GM12878 (cell line): ENCODE results near the gene TSPAN11. TPM values are rescaled to one million over a fixed set of nuclear protein-coding genes. Genes with fewer than 3 reads are reported as not detected.

Source experiments
- ATAC-seq: fragments of 200-7000 bp; cut with Tn5 transposase; 3 replicates; pipeline ENCODE4 v1.9.1; 2020; ENCODE audit warnings: mild to moderate bottlenecking, moderate library complexity
- BruUV-seq: library from RNA; stranded (reverse); fragments of 400-500 nt; replicated peaks from 2 replicates; lab custom pipeline; 2021; lab: Mats Ljungman, UMichigan
- CTCF ChIA-PET: fragments of 300-600 bp; sonication (Branson Sonifier 250); formaldehyde crosslinking; extraction: SDS; loops from one replicate; lab custom pipeline; 2021; ENCODE audit warnings: inconsistent platforms; lab: Yijun Ruan, JAX
- POLR2A ChIA-PET: fragments of 350-600 bp; formaldehyde crosslinking; extraction: SDS; loops from one replicate; lab custom pipeline; 2021; ENCODE audit warnings: inconsistent platforms; lab: Charles Lee
- RAD21 ChIA-PET: fragments of 300-600 bp; sonication (Branson Sonifier 250); formaldehyde crosslinking; loops from one replicate; lab custom pipeline; 2023; ENCODE audit warnings: antibody characterized with exemption; ENCODE audit not compliant: unreplicated experiment; lab: Charles Lee
- SMC1A ChIA-PET: fragments of 300-600 bp; sonication (Branson Sonifier 250); formaldehyde crosslinking; loops from one replicate; lab custom pipeline; 2023; ENCODE audit not compliant: unreplicated experiment, uncharacterized antibody; lab: Charles Lee
- DNase-seq: peaks from one replicate; pipeline ENCODE4 v3.0.0-alpha.2; 2011; ENCODE audit warnings: low read depth, low spot score
- FAIRE-seq: peaks from 3 replicates; lab custom pipeline; 2011; peaks lifted over from hg19 to GRCh38; lab: Jason Lieb, UNC
- H2AFZ ChIP-seq: 2 replicates; pipeline ENCODE4 v1.6.0; 2011; ENCODE audit warnings: low read depth, low read length, control low read depth; ENCODE audit not compliant: control insufficient read depth
- H3K27ac ChIP-seq: 2 replicates; pipeline ENCODE4 v1.5.1; 2011; ENCODE audit warnings: control low read depth; ENCODE audit not compliant: control insufficient read depth, insufficient read depth
- H3K27me3 ChIP-seq, 2 experiments: replicated peaks in 1 of 2; 2 replicates each; pipeline versions ENCODE4 v1.6.0 to v1.6.1; 2011; ENCODE audit warnings: low read length in 1 of 2; ENCODE audit not compliant: control insufficient read depth in 2 of 2, insufficient read depth in 2 of 2
- H3K36me3 ChIP-seq, 2 experiments: 2 replicates each; pipeline ENCODE4 v1.5.1; 2011; ENCODE audit warnings: low read length in 1 of 2; ENCODE audit not compliant: control insufficient read depth in 2 of 2, insufficient read depth in 2 of 2
- H3K4me1 ChIP-seq: 2 replicates; pipeline ENCODE4 v1.6.1; 2011; ENCODE audit warnings: mild to moderate bottlenecking, low read length, moderate library complexity, mixed read lengths; ENCODE audit not compliant: control insufficient read depth, insufficient read depth
- H3K4me2 ChIP-seq: 2 replicates; pipeline ENCODE4 v1.6.0; 2011; ENCODE audit warnings: control low read depth; ENCODE audit not compliant: control insufficient read depth, insufficient read depth
- H3K4me3 ChIP-seq: fragments of 200-600 bp; sonication (generic); 2 replicates; pipeline ENCODE4 v1.5.1; 2016
- H3K79me2 ChIP-seq: 2 replicates; pipeline ENCODE4 v1.6.0; 2011; ENCODE audit warnings: low read length; ENCODE audit not compliant: control insufficient read depth, insufficient read depth
- H3K9ac ChIP-seq: 2 replicates; pipeline ENCODE4 v1.8.0; 2011; ENCODE audit warnings: low read length, control low read depth, mixed read lengths; ENCODE audit not compliant: control insufficient read depth, insufficient read depth
- H3K9me3 ChIP-seq: replicated peaks from 3 replicates; pipeline ENCODE4 v1.5.1; 2011; ENCODE audit warnings: mild to moderate bottlenecking, low read length; ENCODE audit not compliant: control insufficient read depth, insufficient read depth
- H4K20me1 ChIP-seq: 2 replicates; pipeline ENCODE4 v1.6.0; 2011; ENCODE audit not compliant: control insufficient read depth, insufficient read depth
- CREB1 ChIP-seq: IDR thresholded peaks from 2 replicates; pipeline ENCODE4 v1.6.1; 2012; ENCODE audit warnings: low read depth, mild to moderate bottlenecking, inconsistent platforms
- ELK1 ChIP-seq: IDR thresholded peaks from 2 replicates; pipeline ENCODE4 v1.6.1; 2012; ENCODE audit warnings: low read depth, low read length, improper control_type of control experiment
- HDGF ChIP-seq: fragments of 450-650 bp; IDR thresholded peaks from 2 replicates; pipeline ENCODE4 v1.6.1; 2016; ENCODE audit warnings: antibody characterized with exemption
- MEF2B ChIP-seq: fragments of 450-650 bp; IDR thresholded peaks from 2 replicates; pipeline ENCODE4 v1.6.1; 2018; ENCODE audit warnings: mild to moderate bottlenecking, moderate library complexity; ENCODE audit not compliant: partially characterized antibody, poor library complexity, severe bottlenecking
- RUNX3 ChIP-seq: IDR thresholded peaks from 2 replicates; pipeline ENCODE4 v1.6.1; 2012; ENCODE audit warnings: low read length, inconsistent platforms
- SMC3 ChIP-seq: IDR thresholded peaks from 2 replicates; pipeline ENCODE4 v1.6.1; 2011; ENCODE audit warnings: low read length, improper control_type of control experiment, borderline replicate concordance
- WGBS: methylation state at CpG from one replicate; pipeline ENCODE4 v1.1.6; 2016; ENCODE audit warnings: low lambda C conversion rate; ENCODE audit not compliant: insufficient replicate concordance, insufficient coverage; ENCODE audit errors: missing lambda C conversion rate; 5-methylcytosine and 5-hydroxymethylcytosine counted together
- in situ Hi-C: fragments of 300-500 bp; cut with MboI; formaldehyde crosslinking; loops from 9 replicates; pipeline ENCODE4 v1.14.3; 2018; ENCODE audit warnings: mixed read lengths
- intact Hi-C: fragments of 100-400 bp; cut with micrococcal nuclease; formaldehyde crosslinking; loops from one replicate; pipeline ENCODE4 v1.14.2; 2022; ENCODE audit not compliant: unreplicated experiment
- polyA plus RNA-seq, 11 experiments: library from polyadenylated mRNA; depleted of rRNA in 4 of 11; unstranded in 6 of 11; stranded (reverse) in 5 of 11; fragments of >200 nt; fragmentation: Nextera tagmentation in 4 of 11; fragmentation: Illumina TruSeq in 1 of 11; extraction: Ambion mirVana in 4 of 11; extraction: Trizol in 1 of 11; gene quantifications; 1 replicate in 1 of 11; 2 replicates in 10 of 11; pipeline versions ENCODE4 v1.2.1 to v1.2.3, GENCODE V29; 2011 to 2016; ENCODE audit warnings: inconsistent platforms in 2 of 11, missing spikeins in 2 of 11, low read depth in 1 of 11
- total RNA-seq, 4 experiments: library from RNA; depleted of rRNA in 3 of 4; stranded (reverse); fragments of >200 nt in 3 of 4; fragmentation: Illumina TruSeq in 1 of 4; extraction: Trizol in 1 of 4; gene quantifications; 2 replicates each; pipeline versions ENCODE4 v1.2.1 to v1.2.3, GENCODE V29; 2013 to 2021

TSPAN11 gene
- total and polyA plus RNA-seq, 10 of the 15 experiments (the other 5 are each of a cell fraction or from before 2014, with no cell fraction given) = under 0.01 to 0.27 (median 0.04) TPM; not detected in 6

GRCh38 chr12:30908076-30908721 lies 18.3 kb upstream of the TSPAN11 start:
- no TSS peak for BruUV-seq

More at GRCh38 chr12:30908076-30908721, 18.3 kb upstream of the TSPAN11 start:
- peaks cover 5% of the 10 kb centered on the region for H3K4me1 ChIP-seq
- SMC1A ChIA-PET = no interaction called here
- FAIRE-seq = no peak
- H3K9me3 ChIP-seq = no peaks in the 10 kb centered on the region
- no peak overlapping the region for H3K27ac ChIP-seq
- POLR2A ChIA-PET = no interaction called here
- H4K20me1 ChIP-seq = no peaks in the 10 kb centered on the region
- TF ChIP-seq CREB1 (no peak), SMC3 (no peak), RUNX3 (no peak), ELK1 (no peak), MEF2B (no peak), HDGF (no peak)
- H3K79me2 ChIP-seq = no peaks in the 10 kb centered on the region
- H3K4me2 ChIP-seq = no peak overlapping the region
- 49% methylated on average over 4 of the region's 4 CpGs for WGBS
- no peak for ATAC-seq
- no peaks in the 10 kb centered on the region for H3K27me3 ChIP-seq
- H3K4me3 ChIP-seq = no peak overlapping the region
- in situ Hi-C loops = no loop called here
- no peak for DNase-seq
- H3K36me3 ChIP-seq = no peaks in the 10 kb centered on the region
- intact Hi-C loops = no loop called here
- no peak overlapping the region for H3K9ac ChIP-seq
- H2AFZ ChIP-seq = no peak overlapping the region
- RAD21 ChIA-PET = no interaction called here
- CTCF ChIA-PET = no interaction called here
